KG1 (cell line): ENCODE data around the gene ACTRT3.

Experiments
- DNase-seq: peaks from one replicate; lab custom pipeline; 2025; lab: John Stamatoyannopoulos, UW

ACTRT3 gene

DNA sequence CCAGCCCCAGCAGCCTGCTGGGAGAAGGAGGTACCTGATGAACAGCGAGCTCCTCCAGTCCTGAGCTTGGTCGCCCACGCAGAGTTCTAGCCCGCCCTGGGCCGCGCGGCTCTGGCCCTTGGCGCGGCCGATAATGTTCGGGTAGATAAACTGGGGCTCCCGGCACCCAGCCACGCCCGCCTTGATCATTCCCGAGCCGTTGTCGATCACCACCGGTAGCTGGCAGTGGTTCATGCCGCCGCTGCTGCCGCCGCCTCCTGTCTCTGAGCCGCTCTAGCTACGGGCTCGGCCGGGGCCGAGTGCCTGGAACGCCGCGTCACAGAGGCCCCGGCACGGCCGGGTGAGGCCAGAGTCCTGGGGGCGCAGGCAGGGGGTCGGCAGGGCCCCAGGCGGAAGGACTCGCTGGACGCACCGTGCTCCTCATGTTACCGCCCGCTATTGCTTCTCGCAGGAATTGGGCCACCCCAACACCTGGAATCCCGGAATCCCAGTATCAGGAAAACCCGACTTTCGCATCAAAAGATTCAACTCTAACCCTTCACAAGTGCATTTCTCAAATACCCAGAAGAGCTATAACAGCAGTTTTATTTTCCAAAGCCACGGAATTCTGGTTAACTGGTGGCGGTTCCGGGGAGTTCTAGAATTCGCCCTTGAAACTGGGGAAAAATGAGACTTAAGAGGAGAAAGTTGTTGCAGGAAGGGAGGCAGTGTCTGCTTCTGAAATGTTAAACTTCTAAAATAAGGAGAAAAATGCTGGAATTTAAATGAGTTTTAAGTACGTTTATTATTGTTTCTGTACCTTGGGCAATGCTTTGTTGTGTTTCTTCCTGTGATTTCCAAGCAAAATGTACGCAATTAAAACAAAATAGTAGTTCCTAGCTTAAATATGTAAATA, at the start of gene ACTRT3:
ACTRT3 (minus strand) TSS at position 275 of the 895 bp plus-strand sequence; CDS start at position 234, 41 bp downstream.
- DNase-seq = peak; percentile 65

DNA sequence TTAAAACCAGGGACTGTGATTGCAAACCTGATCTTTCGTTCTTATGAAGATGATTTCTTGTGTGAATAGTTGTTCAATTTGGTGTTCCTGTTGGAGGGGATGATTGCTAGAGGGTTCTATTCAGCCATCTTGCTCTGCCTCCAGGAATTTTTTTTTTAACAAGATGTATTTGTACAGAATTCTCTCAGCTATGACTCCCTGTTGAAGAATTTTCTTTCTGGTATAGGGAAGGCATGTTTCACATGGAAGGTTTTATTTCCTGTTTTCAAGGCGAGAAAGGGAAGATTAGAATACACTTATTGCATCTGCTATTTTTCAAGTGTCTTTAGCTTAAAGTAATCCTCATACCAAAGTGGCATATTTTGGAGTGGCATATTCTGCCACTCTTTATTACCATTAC, 49.0 kb upstream of the ACTRT3 start:
- no peak for DNase-seq

DNA sequence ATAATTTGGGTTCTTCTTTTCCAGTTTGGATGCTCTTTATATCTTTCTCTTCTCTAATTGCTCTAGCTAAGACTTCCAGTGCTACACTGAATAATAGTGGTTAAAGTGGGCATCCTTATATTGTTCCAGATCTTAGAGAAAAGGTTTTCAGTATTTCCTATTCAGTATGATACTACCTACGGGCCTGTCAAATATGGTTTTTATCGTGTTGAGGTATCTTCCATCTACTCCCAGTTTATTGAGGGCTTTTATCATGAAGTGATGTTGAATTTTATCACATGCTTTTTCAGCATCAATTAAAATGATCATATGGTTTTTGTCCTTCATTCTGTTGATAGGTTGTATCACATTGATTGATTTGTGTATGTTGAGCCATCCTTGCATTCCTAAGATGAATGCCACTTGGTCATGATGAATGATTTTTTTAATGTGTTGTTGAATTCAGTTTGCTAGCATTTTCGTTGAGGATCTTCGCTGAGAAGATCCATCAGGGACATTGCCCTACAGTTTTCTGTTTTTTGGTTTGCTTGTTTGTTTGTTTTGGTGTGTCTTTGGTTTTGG, 46.3 kb upstream of the ACTRT3 start:
- DNase-seq = no peak

DNA sequence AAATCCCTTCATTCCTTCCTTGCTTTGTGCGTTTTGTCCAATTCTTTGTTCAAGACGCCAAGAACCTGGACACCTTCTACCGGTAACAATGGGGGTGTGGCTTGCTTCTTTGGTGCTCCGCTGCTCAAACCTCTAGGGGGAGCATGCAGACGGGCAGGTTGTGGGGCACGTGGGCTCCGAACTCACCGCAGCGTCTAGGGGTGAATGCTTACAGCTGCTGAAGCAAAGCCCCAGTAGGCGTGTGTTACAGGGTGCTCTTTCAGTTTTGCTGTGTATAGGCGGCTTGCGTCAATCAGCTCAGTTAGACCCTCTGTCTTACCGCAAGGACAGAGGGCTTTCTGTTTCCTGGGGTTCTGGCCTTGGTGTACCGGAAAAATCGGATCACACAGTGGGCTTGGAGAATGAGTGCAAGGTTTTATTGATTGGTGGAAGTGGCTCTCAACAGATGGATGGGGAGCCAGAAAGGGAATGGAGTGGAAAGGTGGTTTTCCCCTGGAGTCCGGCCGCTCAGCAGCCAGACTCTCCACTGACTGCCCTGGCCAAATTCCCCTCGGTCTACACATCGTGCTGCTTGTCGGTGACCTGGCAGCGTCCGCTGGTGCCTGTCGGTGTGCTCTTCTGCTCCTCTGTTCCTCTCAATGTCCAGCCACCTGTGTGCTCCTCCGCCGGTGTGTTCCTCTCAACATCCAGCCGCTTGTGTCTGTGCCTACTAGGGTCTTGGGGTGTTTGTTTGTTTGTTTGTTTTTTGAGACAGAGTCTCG, 44.6 kb upstream of the ACTRT3 start:
- DNase-seq = no peak

DNA sequence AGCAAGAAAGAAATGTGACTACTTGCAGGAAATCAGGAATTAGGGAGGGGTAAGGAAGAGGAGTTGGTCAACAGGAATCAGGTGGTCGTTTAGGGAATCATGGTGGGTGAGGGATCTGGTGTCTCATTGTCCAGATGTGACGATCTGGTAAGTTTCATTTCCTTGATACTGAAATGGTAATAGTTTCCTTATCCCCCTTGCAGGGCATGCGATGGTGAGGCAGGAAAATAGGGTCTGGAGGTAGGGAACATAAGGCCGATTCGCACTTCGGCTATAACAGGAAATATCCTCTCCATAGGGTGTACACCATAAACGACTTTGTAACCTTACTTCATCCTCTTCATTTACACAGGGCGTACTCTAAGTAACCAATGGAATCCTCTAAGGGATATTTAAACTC, 43.9 kb upstream of the ACTRT3 start:
- DNase-seq = no peak

DNA sequence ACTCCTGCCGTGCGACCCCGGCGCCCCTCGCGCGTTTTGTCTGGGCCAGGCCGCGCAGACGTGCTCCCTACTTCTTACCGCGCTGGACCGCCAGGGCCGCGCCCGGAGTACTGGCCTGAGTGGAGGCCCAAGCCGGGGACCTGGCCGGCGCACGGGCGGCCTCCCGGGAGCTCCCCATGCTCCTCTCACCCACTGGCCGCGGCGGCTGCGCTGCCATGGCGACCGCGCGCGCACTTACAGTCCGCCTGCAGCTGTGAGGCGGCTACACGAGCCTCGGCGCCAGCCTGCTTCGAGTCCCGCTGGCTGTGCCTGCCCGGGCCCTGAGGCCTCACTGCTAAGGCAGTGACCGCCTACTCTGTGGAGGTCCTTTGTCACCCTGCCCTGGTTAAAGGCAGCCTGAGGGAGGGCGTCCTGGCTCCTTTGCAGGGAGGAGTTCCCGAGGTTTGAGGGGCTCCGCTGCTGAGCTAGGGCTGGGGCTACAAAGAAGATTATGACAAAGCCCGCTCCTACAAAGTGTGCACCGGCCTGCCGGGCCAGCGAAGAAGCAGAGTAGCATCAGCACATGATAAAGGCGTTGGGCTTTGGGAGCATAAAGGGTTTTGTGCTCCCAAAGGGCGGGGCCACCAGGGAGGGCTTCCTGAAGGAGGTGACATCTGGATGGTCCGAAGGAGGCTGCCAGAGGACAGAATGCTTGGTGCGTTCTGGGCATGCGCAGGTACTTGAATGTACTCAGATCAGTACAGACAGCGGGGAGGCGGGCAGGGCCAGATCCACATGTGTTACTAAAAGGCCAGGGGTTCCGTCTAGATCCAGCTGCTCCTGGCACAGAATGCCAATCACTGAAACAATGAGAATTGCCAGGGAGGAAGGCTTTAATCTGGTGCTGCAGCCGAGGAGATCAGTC, 43.2 kb upstream of the ACTRT3 start, which contains the start of the genes LRRC34 and LRRIQ4:
LRRC34 (minus strand) TSS at position 573 of the 904 bp plus-strand sequence; CDS start at position 217, 356 bp downstream.
LRRIQ4 (plus strand) TSS at position 539 of the 904 bp plus-strand sequence. CDS start 9,052 bp downstream, outside the sequence.
- DNase-seq = no peak

DNA sequence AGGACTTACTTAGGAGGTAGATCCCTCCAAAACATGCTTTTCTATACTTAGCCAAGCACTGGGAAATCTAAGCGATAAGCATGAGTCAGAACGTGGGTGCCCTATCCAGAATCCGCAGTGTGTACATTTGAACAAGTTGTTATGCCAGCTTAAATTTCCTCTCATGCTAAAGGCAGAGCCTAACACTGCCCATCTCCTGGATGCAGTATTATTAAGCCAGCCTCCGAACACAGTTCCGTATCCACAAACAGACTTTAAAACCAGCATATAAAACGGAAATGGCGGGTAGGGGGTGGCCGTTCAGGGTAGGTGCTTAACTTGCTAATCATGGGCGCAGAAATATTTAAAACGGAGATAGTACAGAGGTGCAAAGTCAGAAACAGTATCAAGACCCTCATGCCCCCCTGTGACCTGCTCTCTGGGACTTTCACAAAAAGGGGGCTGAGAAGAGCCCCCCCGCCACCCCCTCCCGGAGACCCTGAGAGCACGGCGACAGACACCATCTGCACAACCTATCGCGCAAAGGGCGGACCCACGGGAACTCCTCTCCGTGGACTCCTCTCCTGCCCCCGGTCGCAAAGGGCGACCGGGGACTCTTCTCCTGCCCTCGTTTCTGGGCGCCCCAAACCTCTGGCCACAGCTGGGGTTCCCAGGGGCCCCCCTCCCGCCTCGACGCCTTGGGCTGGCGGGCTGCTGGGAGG, 42.4 kb upstream of the ACTRT3 start:
- DNase-seq = no peak

DNA sequence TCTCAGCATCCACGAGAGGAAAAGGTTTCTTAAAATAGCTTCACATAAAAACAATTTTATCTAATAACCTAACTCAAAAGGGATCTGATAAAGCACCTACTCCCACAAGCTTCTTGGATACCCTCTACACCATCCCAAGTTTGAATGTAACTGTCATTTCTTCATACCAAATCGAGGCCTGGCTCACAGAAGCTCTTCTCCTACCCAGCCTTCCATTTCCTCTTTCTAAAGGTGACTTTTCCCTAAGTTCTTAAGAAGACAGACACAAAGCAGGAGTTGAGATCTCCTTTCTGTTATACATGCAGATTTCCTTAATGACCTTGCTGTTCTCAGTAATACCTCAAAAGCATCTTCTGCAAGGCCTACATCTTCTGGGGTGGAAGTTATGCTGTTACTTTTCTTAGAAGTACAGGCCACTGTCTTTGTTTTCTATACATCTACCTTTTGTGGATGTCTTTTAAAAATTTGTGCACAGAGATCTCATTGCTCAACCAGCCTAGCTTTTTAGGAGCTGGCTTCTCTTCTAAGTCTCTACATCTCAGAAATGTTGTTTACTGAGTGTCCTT, 40.0 kb upstream of the ACTRT3 start:
- DNase-seq = no peak

DNA sequence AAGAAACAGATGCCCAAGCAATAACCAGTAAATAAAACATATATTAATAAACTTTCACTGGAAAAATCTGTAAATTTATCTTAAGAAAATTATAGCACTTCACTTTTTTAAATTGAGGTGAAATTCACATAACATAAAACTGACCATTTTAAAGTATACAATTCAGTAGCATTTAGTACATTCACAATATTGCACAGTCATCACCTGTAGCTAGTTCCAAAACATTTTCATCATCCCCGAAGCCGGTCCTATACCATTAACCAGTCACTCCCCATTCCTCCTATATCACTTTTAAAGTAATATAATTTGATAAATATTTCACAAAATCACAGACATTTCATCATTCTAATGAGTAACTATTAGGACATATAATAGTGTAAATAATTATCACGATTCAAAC, 35.3 kb upstream of the ACTRT3 start:
- DNase-seq = no peak

DNA sequence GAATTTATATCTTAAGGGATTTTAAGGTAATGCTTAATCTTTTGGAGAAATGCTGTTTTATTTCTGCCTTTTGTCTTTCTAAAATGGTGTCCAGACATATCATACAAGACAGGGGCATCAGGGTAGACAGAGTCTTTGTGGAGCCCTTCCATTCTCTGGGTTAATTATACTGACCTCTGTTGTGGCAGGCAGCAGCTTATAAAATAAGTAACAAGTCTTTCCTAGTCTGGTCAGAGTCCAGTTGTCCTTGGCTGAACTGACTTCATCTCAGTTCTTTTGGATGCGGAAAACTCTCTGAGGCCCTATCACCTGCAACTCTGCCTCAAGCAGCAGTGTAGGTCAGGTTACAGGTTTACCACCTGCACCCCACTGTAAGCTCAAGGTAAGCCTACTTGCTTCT, 23.0 kb upstream of the ACTRT3 start:
- no peak for DNase-seq

DNA sequence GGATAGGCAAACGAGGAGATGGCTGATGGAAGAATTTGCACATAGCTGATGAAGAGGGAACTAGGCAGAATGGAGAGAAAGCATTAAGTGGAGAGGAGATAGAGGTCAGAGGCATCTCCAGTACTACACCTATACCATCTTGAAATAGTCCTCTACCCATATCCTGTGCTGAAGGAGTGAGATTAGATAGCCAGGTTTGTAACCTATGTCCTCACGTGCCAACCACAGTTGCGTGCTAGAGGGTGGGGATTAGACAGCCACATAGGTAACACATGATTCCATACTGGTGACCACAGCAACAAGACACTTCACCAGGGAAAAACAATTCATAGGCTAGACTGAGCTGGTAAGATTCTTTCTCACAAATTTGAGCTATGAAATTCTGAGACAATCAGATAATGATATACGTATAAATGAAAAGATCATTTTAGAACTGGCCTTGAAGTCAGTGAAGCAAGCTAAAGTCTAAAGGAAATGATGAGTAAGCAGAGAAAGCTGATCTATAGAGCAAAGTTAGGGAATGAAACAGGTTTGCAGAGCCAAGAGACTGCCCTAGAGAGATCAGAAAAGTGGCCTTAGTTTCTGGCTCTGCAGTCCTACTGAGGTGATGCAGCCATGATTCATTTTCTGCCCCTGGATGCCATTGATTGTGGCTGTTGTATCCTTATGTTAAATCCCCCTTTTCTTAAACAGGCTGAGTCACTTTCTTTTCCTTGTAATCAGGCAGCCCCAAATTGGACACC, 21.5 kb upstream of the ACTRT3 start:
- DNase-seq = no peak

DNA sequence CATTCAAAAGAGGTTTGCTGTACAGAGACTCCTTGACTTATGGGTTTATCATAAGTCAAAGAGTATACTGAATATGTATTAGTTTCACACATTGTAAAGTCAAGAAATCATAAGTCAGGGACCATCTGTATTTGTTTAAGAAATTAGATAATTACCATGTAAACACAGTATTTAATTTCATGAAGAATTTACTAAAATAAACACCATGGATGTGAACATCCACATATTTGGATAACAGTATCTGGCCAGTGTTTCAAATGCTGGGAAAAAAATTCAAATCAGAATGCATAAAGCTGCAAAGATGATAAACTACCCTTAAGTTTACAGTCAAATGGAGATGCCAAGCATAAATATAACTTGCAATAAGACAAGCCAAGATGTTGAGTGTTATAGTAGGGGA, 20.9 kb upstream of the ACTRT3 start:
- no peak for DNase-seq

DNA sequence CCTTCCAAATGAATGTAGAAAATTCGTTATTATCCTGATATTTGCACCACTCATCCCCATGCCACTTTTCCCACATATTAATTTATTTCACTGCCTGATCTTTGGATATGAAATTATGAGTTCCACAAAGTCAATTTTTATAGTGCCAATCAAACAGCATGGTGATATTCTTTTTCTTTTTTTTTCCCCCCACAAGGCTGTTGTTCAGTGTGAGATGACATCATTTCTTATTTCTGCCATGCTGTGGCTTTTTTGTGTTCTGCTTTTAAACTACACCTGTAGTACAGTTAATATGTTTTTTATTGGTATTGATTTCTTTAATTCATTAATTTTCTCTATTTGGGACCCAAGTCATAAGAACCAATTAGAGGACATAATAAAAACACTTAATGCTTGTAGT, 18.4 kb upstream of the ACTRT3 start:
- no peak for DNase-seq

DNA sequence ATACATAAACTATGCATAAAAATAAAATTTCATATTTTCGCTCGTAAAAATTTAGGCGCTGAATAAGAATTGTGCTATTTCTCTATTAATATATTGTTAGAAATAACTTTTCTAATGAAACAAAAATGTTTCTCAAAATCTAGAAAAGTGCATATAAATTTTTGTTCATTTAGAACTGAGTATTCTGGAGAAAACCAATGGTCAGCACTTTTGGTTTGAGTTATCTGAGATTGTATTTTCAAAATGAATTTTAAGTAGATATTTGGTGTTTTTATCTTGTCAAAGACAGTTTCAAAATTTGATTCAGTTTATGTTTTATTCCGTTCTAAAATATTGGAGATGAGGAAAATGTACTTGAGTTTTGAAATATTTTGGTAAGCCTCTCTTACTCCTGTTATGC, 17.8 kb upstream of the ACTRT3 start:
- no peak for DNase-seq

DNA sequence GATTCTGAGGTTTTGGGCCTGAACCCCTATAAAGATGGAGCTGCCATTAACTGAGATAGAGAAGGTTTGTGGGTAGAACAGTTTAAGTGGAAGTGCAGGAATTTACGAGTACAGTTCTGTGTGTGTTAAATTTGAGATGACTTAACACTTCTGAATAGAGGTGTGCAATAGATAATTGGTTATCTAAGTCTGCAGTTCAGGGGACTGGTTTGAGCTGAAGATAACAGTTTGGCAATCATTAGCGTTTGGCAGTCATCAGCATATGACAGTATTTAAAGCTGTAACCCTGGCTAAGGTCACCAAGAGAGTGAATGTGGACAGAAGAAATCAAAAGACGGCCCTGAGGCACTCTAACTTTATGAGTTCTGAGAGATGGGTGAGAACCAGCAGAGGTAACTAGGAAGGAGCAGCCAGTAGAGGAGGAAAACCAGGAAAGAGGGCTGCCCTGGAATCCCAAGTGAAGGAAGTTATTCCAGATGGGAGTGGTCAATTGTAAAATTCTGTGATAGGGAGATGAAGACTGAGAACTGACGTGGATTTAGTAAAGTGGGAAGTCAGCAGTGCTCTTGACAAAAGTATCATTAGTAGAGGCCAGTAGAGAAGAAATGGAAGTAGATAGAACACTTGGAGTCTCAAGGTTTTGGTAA, 12.0 kb upstream of the ACTRT3 start:
- no peak for DNase-seq

DNA sequence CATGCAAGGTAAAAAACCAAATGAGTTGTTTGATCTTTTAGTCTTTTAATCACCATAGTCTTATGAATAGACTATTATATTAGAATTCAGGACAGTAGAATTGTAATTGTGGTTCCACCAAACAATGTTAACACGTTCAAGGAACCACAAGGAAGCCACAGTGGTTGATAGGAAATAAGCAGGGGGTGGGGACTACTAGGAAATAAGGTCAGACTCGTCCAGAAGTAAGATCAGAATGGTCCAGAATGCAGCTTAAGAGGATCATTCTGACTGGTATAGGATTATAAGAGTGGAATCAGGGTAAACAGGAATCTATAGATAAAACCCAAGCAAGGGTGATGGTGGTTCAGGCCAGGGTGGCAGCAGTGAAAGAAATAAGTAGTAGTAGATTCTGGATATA, 11.4 kb upstream of the ACTRT3 start:
- no peak for DNase-seq

DNA sequence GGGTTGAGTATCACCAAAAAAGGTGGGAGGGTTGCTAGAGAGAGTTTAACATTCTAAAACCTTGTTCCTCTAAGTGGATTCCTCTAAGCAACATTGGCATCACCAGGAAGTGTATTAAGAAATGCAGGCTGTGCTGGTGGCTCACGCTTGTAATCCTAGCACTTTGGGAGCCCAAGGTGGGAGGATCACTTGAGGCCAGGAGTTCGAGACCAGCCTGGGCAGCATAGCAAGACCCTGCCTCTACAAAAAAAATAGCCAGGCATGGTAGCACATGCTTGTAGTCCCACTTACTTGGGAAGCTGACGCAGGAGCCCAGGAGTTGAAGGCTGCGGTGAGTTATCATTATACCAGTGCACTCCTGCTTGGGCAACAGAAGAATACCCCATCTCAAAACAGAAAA, 8.5 kb upstream of the ACTRT3 start:
- DNase-seq = no peak

DNA sequence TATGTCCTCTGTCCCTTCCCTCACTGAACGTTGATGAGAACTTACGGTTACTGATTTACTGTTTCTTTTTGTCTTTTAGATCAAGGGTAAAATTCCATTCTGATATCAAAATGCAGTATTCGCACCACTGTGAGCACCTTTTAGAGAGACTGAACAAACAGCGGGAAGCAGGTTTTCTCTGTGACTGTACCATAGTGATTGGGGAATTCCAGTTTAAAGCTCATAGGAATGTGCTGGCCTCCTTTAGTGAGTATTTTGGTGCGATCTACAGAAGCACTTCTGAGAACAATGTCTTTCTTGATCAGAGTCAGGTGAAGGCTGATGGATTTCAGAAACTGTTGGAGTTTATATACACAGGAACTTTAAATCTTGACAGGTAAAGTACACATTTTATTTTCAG, 4.8 kb upstream of the ACTRT3 start:
- DNase-seq = no peak
